HG02610 (cell line): Measurements from ENCODE around the gene MMP13.
A peak's percentile ranks its signal among the peaks of the same experiment; 100 is the strongest.
"Not testable (repeated sequence)": the region's sequence is repeated elsewhere in the genome, so short reads cannot be mapped to it uniquely, and the experiment has no call there.

Experiments used
- ATAC-seq: cut with Tn5 transposase; IDR thresholded peaks from one replicate; pipeline ENCODE4 v1.9.1; 2021; ENCODE audit warnings: mild to moderate bottlenecking, moderate library complexity; ENCODE audit not compliant: unreplicated experiment

The MMP13 gene

GRCh38 chr11:102955624-102956023 lies at the start of gene MMP13:
MMP13 (minus strand) TSS chr11:102955732; CDS start chr11:102955705, 27 bp downstream.
- ATAC-seq = no peak

GRCh38 chr11:103004234-103004633 lies 48.7 kb upstream of the MMP13 start:
- ATAC-seq = not testable (repeated sequence)

GRCh38 chr11:102994105-102994504 lies 38.6 kb upstream of the MMP13 start:
- no peak for ATAC-seq

- no peak for ATAC-seq
These were observed 36.2 kb upstream of the MMP13 start for GRCh38 chr11:102991776-102992175.

GRCh38 chr11:102990145-102990544 lies 34.6 kb upstream of the MMP13 start:
- ATAC-seq = no peak

- ATAC-seq = no peak
These were observed 34.0 kb upstream of the MMP13 start for GRCh38 chr11:102989379-102990047.

- no peak for ATAC-seq
These were observed 31.3 kb upstream of the MMP13 start for GRCh38 chr11:102986815-102987214.

GRCh38 chr11:102985850-102986249 lies 30.3 kb upstream of the MMP13 start:
- peak; percentile 37 for ATAC-seq

- no peak for ATAC-seq
These were observed 28.0 kb upstream of the MMP13 start for GRCh38 chr11:102983486-102983885.

- peak; percentile 77 for ATAC-seq
These were observed 25.9 kb upstream of the MMP13 start for GRCh38 chr11:102981324-102981910.

- ATAC-seq = no peak
These were observed 19.2 kb upstream of the MMP13 start for GRCh38 chr11:102974552-102975280.

- ATAC-seq = not testable (repeated sequence)
These were observed 18.2 kb upstream of the MMP13 start for GRCh38 chr11:102973698-102974097.

- no peak for ATAC-seq
These were observed 17.3 kb upstream of the MMP13 start for GRCh38 chr11:102972853-102973252.

GRCh38 chr11:102971766-102972165 lies 16.2 kb upstream of the MMP13 start:
- ATAC-seq = no peak

GRCh38 chr11:102967497-102967896 lies 12.0 kb upstream of the MMP13 start:
- ATAC-seq = no peak

- no peak for ATAC-seq
These were observed 10.5 kb upstream of the MMP13 start for GRCh38 chr11:102966011-102966410.

GRCh38 chr11:102964867-102965266 lies 9.3 kb upstream of the MMP13 start:
- no peak for ATAC-seq

- no peak for ATAC-seq
These were observed 2.4 kb upstream of the MMP13 start for GRCh38 chr11:102957953-102958352.

GRCh38 chr11:102950622-102951081 lies 4.9 kb downstream of the MMP13 start:
- no peak for ATAC-seq

GRCh38 chr11:102946237-102946636 lies 9.3 kb downstream of the MMP13 start:
- ATAC-seq = no peak

- ATAC-seq = peak; percentile 76
These were observed 14.6 kb downstream of the MMP13 start for GRCh38 chr11:102940714-102941588.
